SK-N-SH treated with all-trans-retinoic acid at 6 μM for 48 hours (cell line): ENCODE measurements around the gene DNAJC4.

Experiments
- ATAC-seq: fragments of 200-7000 bp; cut with Tn5 transposase; 3 replicates; pipeline ENCODE4 v1.9.1; 2020; ENCODE audit warnings: mild to moderate bottlenecking, moderate library complexity
- ARNTL ChIP-seq: fragments of 450-650 bp; formaldehyde crosslinking; IDR thresholded peaks from 2 replicates; pipeline ENCODE4 v1.5.0; 2020; ENCODE audit warnings: low read depth, mild to moderate bottlenecking, moderate library complexity, borderline replicate concordance
- BACH2 ChIP-seq: fragments of 250-450 bp; sonication (Bioruptor Pico); IDR thresholded peaks from 2 replicates; pipeline ENCODE4 v1.9.0; 2021; ENCODE audit warnings: mild to moderate bottlenecking, borderline replicate concordance
- CSDC2 ChIP-seq: fragments of 250-450 bp; sonication (Bioruptor Pico); IDR thresholded peaks from 2 replicates; pipeline ENCODE4 v1.5.0; 2020; ENCODE audit warnings: mild to moderate bottlenecking, moderate library complexity
- CSRNP3 ChIP-seq: fragments of 250-450 bp; sonication (Bioruptor Pico); IDR thresholded peaks from 2 replicates; pipeline ENCODE4 v1.5.1; 2021; ENCODE audit warnings: mild to moderate bottlenecking, moderate library complexity
- ESRRG ChIP-seq: fragments of 250-450 bp; sonication (Bioruptor Pico); IDR thresholded peaks from 2 replicates; pipeline ENCODE4 v1.6.1; 2021; ENCODE audit warnings: mild to moderate bottlenecking
- OSR1 ChIP-seq: fragments of 250-450 bp; sonication (Bioruptor Pico); IDR thresholded peaks from 2 replicates; pipeline ENCODE4 v1.8.0; 2022; ENCODE audit warnings: moderate library complexity, mild to moderate bottlenecking, inconsistent platforms
- POU6F1 ChIP-seq: fragments of 250-450 bp; sonication (Bioruptor Pico); IDR thresholded peaks from 2 replicates; pipeline ENCODE4 v1.8.0; 2021; ENCODE audit warnings: low read depth, mild to moderate bottlenecking, moderate library complexity, borderline replicate concordance
- PPARA ChIP-seq: fragments of 250-450 bp; sonication (Bioruptor Pico); IDR thresholded peaks from 2 replicates; pipeline ENCODE4 v1.5.0; 2020; ENCODE audit warnings: mild to moderate bottlenecking, borderline replicate concordance
- RARB ChIP-seq: fragments of 250-450 bp; sonication (Bioruptor Pico); IDR thresholded peaks from 2 replicates; pipeline ENCODE4 v1.8.0; 2021; ENCODE audit warnings: mild to moderate bottlenecking, moderate library complexity
- SNAI2 ChIP-seq: fragments of 250-450 bp; sonication (Bioruptor Pico); IDR thresholded peaks from 2 replicates; pipeline ENCODE4 v1.5.0; 2020; ENCODE audit warnings: mild to moderate bottlenecking, moderate library complexity
- TCF4 ChIP-seq: fragments of 250-450 bp; sonication (Bioruptor Pico); IDR thresholded peaks from 2 replicates; pipeline ENCODE4 v1.8.0; 2021; ENCODE audit warnings: mild to moderate bottlenecking, moderate library complexity, borderline replicate concordance
- TOX ChIP-seq: fragments of 250-450 bp; sonication (Bioruptor Pico); IDR thresholded peaks from 2 replicates; pipeline ENCODE4 v1.8.0; 2021; ENCODE audit warnings: mild to moderate bottlenecking, moderate library complexity, borderline replicate concordance
- ZC3H10 ChIP-seq: fragments of 250-450 bp; sonication (Bioruptor Pico); IDR thresholded peaks from 2 replicates; pipeline ENCODE4 v1.5.1; 2021; ENCODE audit warnings: mild to moderate bottlenecking, moderate library complexity
- ZFP30 ChIP-seq: fragments of 450-650 bp; formaldehyde crosslinking; IDR thresholded peaks from 2 replicates; pipeline ENCODE4 v1.5.0; 2022; ENCODE audit warnings: mild to moderate bottlenecking, moderate library complexity
- ZNF565 ChIP-seq: fragments of 450-650 bp; formaldehyde crosslinking; conservative IDR thresholded peaks from 2 replicates; pipeline ENCODE4 v1.5.0; 2020; ENCODE audit warnings: low read depth, mild to moderate bottlenecking, moderate library complexity
- ZNF8 ChIP-seq: fragments of 450-650 bp; formaldehyde crosslinking; IDR thresholded peaks from 2 replicates; pipeline ENCODE4 v1.5.0; 2020; ENCODE audit warnings: mild to moderate bottlenecking, moderate library complexity
- TF ChIP-seq, protein P1 (sequence below): fragments of 250-450 bp; sonication (Bioruptor Pico); IDR thresholded peaks from 2 replicates; pipeline ENCODE4 v1.8.0; 2020; ENCODE audit warnings: mild to moderate bottlenecking, moderate library complexity, borderline replicate concordance
- TF ChIP-seq, protein P2 (sequence below): fragments of 250-450 bp; sonication (Bioruptor Pico); IDR thresholded peaks from 2 replicates; pipeline ENCODE4 v1.5.1; 2020; ENCODE audit warnings: low read depth, mild to moderate bottlenecking, moderate library complexity
- TF ChIP-seq, protein P3 (sequence below): fragments of 250-450 bp; sonication (Bioruptor Pico); IDR thresholded peaks from 2 replicates; pipeline ENCODE4 v1.5.0; 2020; ENCODE audit warnings: mild to moderate bottlenecking, moderate library complexity

Gene DNAJC4

GRCh38 chr11:64209563-64209843, 20.8 kb upstream of the DNAJC4 start:
- ATAC-seq, result no peak
- TF ChIP-seq CSDC2 (CRISPR knock-in tag), result no peak
- no peak for TF ChIP-seq ZC3H10 (CRISPR knock-in tag)
- no peak for TF ChIP-seq TCF4 (CRISPR knock-in tag)
- TF ChIP-seq ZNF8 (CRISPR knock-in tag), result no peak
- no peak for TF ChIP-seq PPARA (CRISPR knock-in tag)

GRCh38 chr11:64210301-64211020, 19.9 kb upstream of the DNAJC4 start:
- no peak for ATAC-seq

More at GRCh38 chr11:64210301-64211020, 19.9 kb upstream of the DNAJC4 start:
- TF ChIP-seq, protein P1, sequence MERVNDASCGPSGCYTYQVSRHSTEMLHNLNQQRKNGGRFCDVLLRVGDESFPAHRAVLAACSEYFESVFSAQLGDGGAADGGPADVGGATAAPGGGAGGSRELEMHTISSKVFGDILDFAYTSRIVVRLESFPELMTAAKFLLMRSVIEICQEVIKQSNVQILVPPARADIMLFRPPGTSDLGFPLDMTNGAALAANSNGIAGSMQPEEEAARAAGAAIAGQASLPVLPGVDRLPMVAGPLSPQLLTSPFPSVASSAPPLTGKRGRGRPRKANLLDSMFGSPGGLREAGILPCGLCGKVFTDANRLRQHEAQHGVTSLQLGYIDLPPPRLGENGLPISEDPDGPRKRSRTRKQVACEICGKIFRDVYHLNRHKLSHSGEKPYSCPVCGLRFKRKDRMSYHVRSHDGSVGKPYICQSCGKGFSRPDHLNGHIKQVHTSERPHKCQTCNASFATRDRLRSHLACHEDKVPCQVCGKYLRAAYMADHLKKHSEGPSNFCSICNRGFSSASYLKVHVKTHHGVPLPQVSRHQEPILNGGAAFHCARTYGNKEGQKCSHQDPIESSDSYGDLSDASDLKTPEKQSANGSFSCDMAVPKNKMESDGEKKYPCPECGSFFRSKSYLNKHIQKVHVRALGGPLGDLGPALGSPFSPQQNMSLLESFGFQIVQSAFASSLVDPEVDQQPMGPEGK (CRISPR knock-in tag), result no peak
- no peak for TF ChIP-seq RARB (CRISPR knock-in tag)
- TF ChIP-seq TOX (CRISPR knock-in tag), result no peak
- no peak for TF ChIP-seq ZNF565 (CRISPR knock-in tag)
- TF ChIP-seq OSR1 (CRISPR knock-in tag), result no peak
- TF ChIP-seq ARNTL (CRISPR knock-in tag), result no peak
- TF ChIP-seq PPARA (CRISPR knock-in tag), result no peak
- TF ChIP-seq, protein P2, sequence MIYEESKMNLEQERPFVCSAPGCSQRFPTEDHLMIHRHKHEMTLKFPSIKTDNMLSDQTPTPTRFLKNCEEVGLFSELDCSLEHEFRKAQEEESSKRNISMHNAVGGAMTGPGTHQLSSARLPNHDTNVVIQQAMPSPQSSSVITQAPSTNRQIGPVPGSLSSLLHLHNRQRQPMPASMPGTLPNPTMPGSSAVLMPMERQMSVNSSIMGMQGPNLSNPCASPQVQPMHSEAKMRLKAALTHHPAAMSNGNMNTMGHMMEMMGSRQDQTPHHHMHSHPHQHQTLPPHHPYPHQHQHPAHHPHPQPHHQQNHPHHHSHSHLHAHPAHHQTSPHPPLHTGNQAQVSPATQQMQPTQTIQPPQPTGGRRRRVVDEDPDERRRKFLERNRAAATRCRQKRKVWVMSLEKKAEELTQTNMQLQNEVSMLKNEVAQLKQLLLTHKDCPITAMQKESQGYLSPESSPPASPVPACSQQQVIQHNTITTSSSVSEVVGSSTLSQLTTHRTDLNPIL (CRISPR knock-in tag), result no peak
- no peak for TF ChIP-seq ZFP30 (CRISPR knock-in tag)
- TF ChIP-seq CSRNP3 (CRISPR knock-in tag), result no peak
- no peak for TF ChIP-seq BACH2 (CRISPR knock-in tag)
- TF ChIP-seq, protein P3, sequence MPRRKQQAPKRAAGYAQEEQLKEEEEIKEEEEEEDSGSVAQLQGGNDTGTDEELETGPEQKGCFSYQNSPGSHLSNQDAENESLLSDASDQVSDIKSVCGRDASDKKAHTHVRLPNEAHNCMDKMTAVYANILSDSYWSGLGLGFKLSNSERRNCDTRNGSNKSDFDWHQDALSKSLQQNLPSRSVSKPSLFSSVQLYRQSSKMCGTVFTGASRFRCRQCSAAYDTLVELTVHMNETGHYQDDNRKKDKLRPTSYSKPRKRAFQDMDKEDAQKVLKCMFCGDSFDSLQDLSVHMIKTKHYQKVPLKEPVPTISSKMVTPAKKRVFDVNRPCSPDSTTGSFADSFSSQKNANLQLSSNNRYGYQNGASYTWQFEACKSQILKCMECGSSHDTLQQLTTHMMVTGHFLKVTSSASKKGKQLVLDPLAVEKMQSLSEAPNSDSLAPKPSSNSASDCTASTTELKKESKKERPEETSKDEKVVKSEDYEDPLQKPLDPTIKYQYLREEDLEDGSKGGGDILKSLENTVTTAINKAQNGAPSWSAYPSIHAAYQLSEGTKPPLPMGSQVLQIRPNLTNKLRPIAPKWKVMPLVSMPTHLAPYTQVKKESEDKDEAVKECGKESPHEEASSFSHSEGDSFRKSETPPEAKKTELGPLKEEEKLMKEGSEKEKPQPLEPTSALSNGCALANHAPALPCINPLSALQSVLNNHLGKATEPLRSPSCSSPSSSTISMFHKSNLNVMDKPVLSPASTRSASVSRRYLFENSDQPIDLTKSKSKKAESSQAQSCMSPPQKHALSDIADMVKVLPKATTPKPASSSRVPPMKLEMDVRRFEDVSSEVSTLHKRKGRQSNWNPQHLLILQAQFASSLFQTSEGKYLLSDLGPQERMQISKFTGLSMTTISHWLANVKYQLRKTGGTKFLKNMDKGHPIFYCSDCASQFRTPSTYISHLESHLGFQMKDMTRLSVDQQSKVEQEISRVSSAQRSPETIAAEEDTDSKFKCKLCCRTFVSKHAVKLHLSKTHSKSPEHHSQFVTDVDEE (CRISPR knock-in tag), result no peak
- no peak for TF ChIP-seq CSDC2 (CRISPR knock-in tag)
- no peak for TF ChIP-seq ESRRG
- TF ChIP-seq ZNF8 (CRISPR knock-in tag), result no peak
- no peak for TF ChIP-seq TCF4 (CRISPR knock-in tag)
- TF ChIP-seq POU6F1 (CRISPR knock-in tag), result no peak
- no peak for TF ChIP-seq SNAI2 (CRISPR knock-in tag)
- TF ChIP-seq ZC3H10 (CRISPR knock-in tag), result no peak
